ENCODE data around the gene PEX5L.

DNA sequence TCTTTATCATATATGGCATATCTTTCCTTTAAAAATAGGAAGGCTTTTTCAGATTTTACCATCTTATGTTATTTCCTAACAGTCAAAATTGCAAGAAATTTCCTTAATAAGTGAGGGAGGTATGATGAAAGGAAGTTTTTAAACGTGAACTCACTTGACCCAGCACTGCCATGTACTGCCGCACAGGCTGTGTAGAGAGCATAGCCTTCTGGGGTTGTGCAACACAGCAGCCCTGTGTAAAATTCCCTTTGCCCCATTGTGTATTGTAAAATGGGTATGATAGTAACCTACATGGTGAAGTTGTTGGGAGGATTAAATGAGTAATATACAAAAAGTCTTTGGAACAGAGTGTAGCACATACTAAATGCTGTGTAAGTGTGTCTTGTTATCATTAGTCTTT is 78.6 kb downstream of the PEX5L start:
- TF ChIP-seq, protein P1, sequence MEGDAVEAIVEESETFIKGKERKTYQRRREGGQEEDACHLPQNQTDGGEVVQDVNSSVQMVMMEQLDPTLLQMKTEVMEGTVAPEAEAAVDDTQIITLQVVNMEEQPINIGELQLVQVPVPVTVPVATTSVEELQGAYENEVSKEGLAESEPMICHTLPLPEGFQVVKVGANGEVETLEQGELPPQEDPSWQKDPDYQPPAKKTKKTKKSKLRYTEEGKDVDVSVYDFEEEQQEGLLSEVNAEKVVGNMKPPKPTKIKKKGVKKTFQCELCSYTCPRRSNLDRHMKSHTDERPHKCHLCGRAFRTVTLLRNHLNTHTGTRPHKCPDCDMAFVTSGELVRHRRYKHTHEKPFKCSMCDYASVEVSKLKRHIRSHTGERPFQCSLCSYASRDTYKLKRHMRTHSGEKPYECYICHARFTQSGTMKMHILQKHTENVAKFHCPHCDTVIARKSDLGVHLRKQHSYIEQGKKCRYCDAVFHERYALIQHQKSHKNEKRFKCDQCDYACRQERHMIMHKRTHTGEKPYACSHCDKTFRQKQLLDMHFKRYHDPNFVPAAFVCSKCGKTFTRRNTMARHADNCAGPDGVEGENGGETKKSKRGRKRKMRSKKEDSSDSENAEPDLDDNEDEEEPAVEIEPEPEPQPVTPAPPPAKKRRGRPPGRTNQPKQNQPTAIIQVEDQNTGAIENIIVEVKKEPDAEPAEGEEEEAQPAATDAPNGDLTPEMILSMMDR (IDR thresholded peaks at IDR 0.05; ENCODE audit: insufficient read depth, low read length, poor library complexity, severe bottlenecking): no peak
- no peak for TF ChIP-seq EZH2phosphoT487 (conservative IDR thresholded peaks at IDR 0.05; ENCODE audit: low read length)
